K562 (cell line): Measurements from ENCODE around the gene FERMT3. TPM values are rescaled to one million over a fixed set of nuclear protein-coding genes. Genes with fewer than 3 reads are reported as not detected.
A peak's percentile ranks its signal among the peaks of the same experiment; 100 is the strongest.

Source experiments
- E2F5 ChIP-seq: sonication (generic); formaldehyde crosslinking; IDR thresholded peaks from 2 replicates; pipeline ENCODE4 v1.8.0; 2022; ENCODE audit warnings: mild to moderate bottlenecking, missing genetic modification reagents
- EGR1 ChIP-seq: fragments of 450-650 bp; conservative IDR thresholded peaks from 2 replicates; pipeline ENCODE4 v1.6.1; 2017; ENCODE audit warnings: mild to moderate bottlenecking
- HNRNPK ChIP-seq: fragments of 200-400 bp; formaldehyde crosslinking; IDR thresholded peaks from one replicate; pipeline ENCODE4 v1.6.1; 2018; ENCODE audit warnings: mild to moderate bottlenecking, low read depth, low read length; ENCODE audit not compliant: poor library complexity, severe bottlenecking
- POLR2G ChIP-seq: fragments of 200-400 bp; formaldehyde crosslinking; IDR thresholded peaks from 2 replicates; pipeline ENCODE4 v1.6.1; 2017; ENCODE audit warnings: low read depth, mild to moderate bottlenecking, antibody characterized with exemption, low read length, moderate library complexity
- POLR2H ChIP-seq: IDR thresholded peaks from 2 replicates; pipeline ENCODE4 v1.6.1; 2016; ENCODE audit warnings: missing genetic modification characterization, low read depth, mild to moderate bottlenecking, control low read depth, missing compliant biosample characterization, moderate library complexity
- RCOR1 ChIP-seq, 2 experiments: IDR thresholded peaks; 2 replicates each; pipeline ENCODE4 v1.6.1; 2012; ENCODE audit warnings: low read depth in 2 of 2, low read length in 2 of 2, borderline replicate concordance in 1 of 2, improper control_type of control experiment in 1 of 2
- REST ChIP-seq, 2 experiments: fragments of 450-650 bp; formaldehyde crosslinking in 1 of 2; IDR thresholded peaks; 2 replicates each; pipeline versions ENCODE4 v1.4.0 to v1.6.1; 2014 to 2020; ENCODE audit warnings: mild to moderate bottlenecking in 2 of 2, borderline replicate concordance in 1 of 2, low read depth in 1 of 2
- SIN3B ChIP-seq: fragments of 450-650 bp; IDR thresholded peaks from 2 replicates; pipeline ENCODE4 v1.6.1; 2017; ENCODE audit warnings: low read depth, mild to moderate bottlenecking, moderate library complexity
- SNIP1 ChIP-seq: fragments of 450-650 bp; IDR thresholded peaks from 2 replicates; pipeline ENCODE4 v1.7.1; 2017; ENCODE audit warnings: low read depth, mild to moderate bottlenecking
- SOX6 ChIP-seq: fragments of 450-650 bp; IDR thresholded peaks from 2 replicates; pipeline ENCODE4 v1.6.1; 2014; ENCODE audit warnings: mild to moderate bottlenecking
- TAF1 ChIP-seq: IDR thresholded peaks from 2 replicates; pipeline ENCODE4 v1.6.1; 2011; ENCODE audit warnings: mild to moderate bottlenecking, low read length, moderate library complexity; ENCODE audit not compliant: insufficient read depth, control insufficient read depth, severe bottlenecking; ENCODE audit errors: extremely low read depth
- TEAD4 ChIP-seq, 2 experiments: sonication (generic) in 1 of 2; formaldehyde crosslinking in 1 of 2; IDR thresholded peaks; 2 replicates each; pipeline versions ENCODE4 v1.6.1 to v1.8.0; 2012 to 2022; ENCODE audit warnings: borderline replicate concordance in 1 of 2, inconsistent platforms in 1 of 2, low read length in 1 of 2, mild to moderate bottlenecking in 1 of 2, missing genetic modification reagents in 1 of 2
- ZBTB12 ChIP-seq: fragments of 250-450 bp; sonication (Bioruptor Pico); IDR thresholded peaks from 2 replicates; pipeline ENCODE4 v1.4.0; 2020
- polyA plus RNA-seq, 8 experiments: library from polyadenylated mRNA; depleted of rRNA in 4 of 8; stranded (reverse) in 5 of 8; unstranded in 3 of 8; fragments of >200 nt; fragmentation: Nextera tagmentation in 2 of 8; fragmentation: Illumina TruSeq in 1 of 8; extraction: Ambion mirVana in 2 of 8; extraction: Trizol in 1 of 8; gene quantifications; 2 replicates each; pipeline versions ENCODE4 v1.2.1 to v1.2.3, GENCODE V29; 2011 to 2014; ENCODE audit warnings: inconsistent platforms in 1 of 8, missing spikeins in 1 of 8
- total RNA-seq, 7 experiments: library from RNA; depleted of rRNA in 6 of 7; stranded (reverse); fragments of >200 nt in 6 of 7; fragmentation: Illumina TruSeq in 2 of 7; extraction: Trizol in 2 of 7; gene quantifications; 2 replicates each; pipeline versions ENCODE4 v1.2.1 to v1.2.3, GENCODE V29; 2011 to 2021; ENCODE audit warnings: low replicate concordance in 1 of 7

FERMT3 gene
- total and polyA plus RNA-seq, 9 of the 15 experiments (the other 6 are each of a cell fraction or from before 2014, with no cell fraction given) = 3.2 to 275 (median 79.7) TPM

- no peak for TF ChIP-seq E2F5
- TF ChIP-seq POLR2H = peak; percentile 93
- no peak for TF ChIP-seq HNRNPK
- TF ChIP-seq SIN3B = peak; percentile 22; the same call in 1 of the 2 replicates
- no peak; a peak in 1 of 4 replicates for TF ChIP-seq RCOR1 (IDR thresholded peaks at IDR 0.05; ENCODE audit: borderline replicate concordance in 1 of 2, low read depth in 2 of 2, low read length in 2 of 2)
- TF ChIP-seq POLR2G = peak; percentile 96
- peak; percentile 15; the same call in 1 of the 2 replicates for TF ChIP-seq TEAD4 (IDR thresholded peaks at IDR 0.05; ENCODE audit: low read length)
- TF ChIP-seq TEAD4 (CRISPR knock-in tag; IDR thresholded peaks at IDR 0.05; ENCODE audit: borderline replicate concordance) = no peak
- TF ChIP-seq TAF1 = peak; percentile 93
- TF ChIP-seq REST (IDR thresholded peaks at IDR 0.05; ENCODE audit: borderline replicate concordance) = peak; percentile 88
- TF ChIP-seq REST (CRISPR knock-in tag; IDR thresholded peaks at IDR 0.05; ENCODE audit: low read depth) = peak; percentile 71
- peak; percentile 91 for TF ChIP-seq EGR1
- TF ChIP-seq ZBTB12 (CRISPR knock-in tag) = peak; percentile 91
- no peak for TF ChIP-seq SNIP1
- TF ChIP-seq SOX6 = peak; percentile 49
These were observed 34.1 kb downstream of the FERMT3 start, which contains the start of gene FKBP2 (continued) for GRCh38 chr11:64240435-64241240.
